Loucy (cell line): Measurements from ENCODE around the gene PEAK1.
"Not testable (repeated sequence)": the region's sequence is repeated elsewhere in the genome, so short reads cannot be mapped to it uniquely, and the experiment has no call there.

Experiments
- H2AFZ ChIP-seq: fragments of 200-600 bp; sonication (generic); 2 replicates; pipeline ENCODE4 v1.6.0; 2016; ENCODE audit warnings: antibody characterized with exemption, mild to moderate bottlenecking, low read length, moderate library complexity
- H3F3A ChIP-seq: fragments of 200-600 bp; 2 replicates; pipeline ENCODE4 v1.6.0; 2016; ENCODE audit warnings: antibody characterized with exemption, low read depth, mild to moderate bottlenecking
- H3K27me3 ChIP-seq: fragments of 200-600 bp; sonication (generic); 2 replicates; pipeline ENCODE4 v1.6.1; 2014; ENCODE audit warnings: low read length, mild to moderate bottlenecking; ENCODE audit not compliant: insufficient read depth, poor library complexity, severe bottlenecking
- H3K36me3 ChIP-seq: fragments of 200-600 bp; sonication (generic); 2 replicates; pipeline ENCODE4 v1.6.1; 2016; ENCODE audit warnings: low read length; ENCODE audit not compliant: insufficient read depth
- H3K4me1 ChIP-seq: fragments of 200-600 bp; sonication (generic); 2 replicates; pipeline ENCODE4 v1.5.1; 2014; ENCODE audit warnings: low read length, mild to moderate bottlenecking; ENCODE audit not compliant: insufficient read depth, poor library complexity, severe bottlenecking
- H3K4me2 ChIP-seq: fragments of 200-600 bp; sonication (generic); 2 replicates; pipeline ENCODE4 v1.6.0; 2014; ENCODE audit warnings: antibody characterized with exemption, low read length, low read depth, mild to moderate bottlenecking; ENCODE audit not compliant: poor library complexity, severe bottlenecking
- H3K4me3 ChIP-seq: fragments of 200-600 bp; sonication (generic); 2 replicates; pipeline ENCODE4 v1.5.1; 2014; ENCODE audit warnings: low read length, mild to moderate bottlenecking, mixed read lengths; ENCODE audit not compliant: poor library complexity, severe bottlenecking
- H3K79me2 ChIP-seq: fragments of 200-600 bp; sonication (generic); 2 replicates; pipeline ENCODE4 v1.6.1; 2014; ENCODE audit warnings: low read length; ENCODE audit not compliant: insufficient read depth
- H3K9ac ChIP-seq: fragments of 200-600 bp; sonication (generic); 2 replicates; pipeline ENCODE4 v1.6.0; 2014; ENCODE audit warnings: mild to moderate bottlenecking, low read depth, low read length, moderate library complexity; ENCODE audit not compliant: poor library complexity, severe bottlenecking
- H3K9me2 ChIP-seq: fragments of 200-600 bp; sonication (generic); replicated peaks from 2 replicates; pipeline ENCODE4 v1.6.1; 2016; ENCODE audit warnings: low read depth, low read length, mixed read lengths
- H3K9me3 ChIP-seq: fragments of 200-600 bp; sonication (generic); 2 replicates; pipeline ENCODE4 v1.6.1; 2014; ENCODE audit warnings: mild to moderate bottlenecking, antibody characterized with exemption, low read length, low read depth; ENCODE audit not compliant: insufficient read depth
- H4K20me1 ChIP-seq: fragments of 200-600 bp; sonication (generic); 2 replicates; pipeline ENCODE4 v1.6.0; 2014; ENCODE audit warnings: antibody characterized with exemption, low read length, mild to moderate bottlenecking; ENCODE audit not compliant: insufficient read depth, poor library complexity, severe bottlenecking
- CTCF ChIP-seq: fragments of 200-600 bp; sonication (generic); conservative IDR thresholded peaks from 2 replicates; pipeline ENCODE4 v1.5.1; 2014; ENCODE audit warnings: mild to moderate bottlenecking, antibody characterized with exemption, low read length
- EZH2phosphoT487 ChIP-seq: fragments of 200-600 bp; IDR thresholded peaks from 2 replicates; pipeline ENCODE4 v1.6.1; 2018; ENCODE audit warnings: antibody characterized with exemption, mild to moderate bottlenecking, moderate library complexity, borderline replicate concordance

The PEAK1 gene

GRCh38 chr15:77276096-77276495, 143.8 kb downstream of the PEAK1 start:
- H3K9ac ChIP-seq, result no peak overlapping the region
- H3K4me1 ChIP-seq, result peaks cover 6% of the 10 kb centered on the region
- H3F3A ChIP-seq, result no peaks in the 10 kb centered on the region; the same call in 1 of the 2 replicates
- no peak for TF ChIP-seq EZH2phosphoT487
- no peak for TF ChIP-seq CTCF
- no peaks in the 10 kb centered on the region for H3K9me2 ChIP-seq
- no peaks in the 10 kb centered on the region for H3K36me3 ChIP-seq
- H3K27me3 ChIP-seq, result no peaks in the 10 kb centered on the region
- no peaks in the 10 kb centered on the region for H4K20me1 ChIP-seq
- no peak overlapping the region for H3K4me2 ChIP-seq
- H3K79me2 ChIP-seq, result no peaks in the 10 kb centered on the region
- H3K9me3 ChIP-seq, result no peaks in the 10 kb centered on the region
- H3K4me3 ChIP-seq, result no peak overlapping the region
- no peak overlapping the region for H2AFZ ChIP-seq

GRCh38 chr15:77273136-77273535, 146.8 kb downstream of the PEAK1 start:
- H4K20me1 ChIP-seq, result not testable (repeated sequence)

GRCh38 chr15:77266708-77267386, 153.1 kb downstream of the PEAK1 start:
- Histone ChIP-seq H3K9me2 (no peaks in the 10 kb centered on the region), H3K27me3 (no peaks in the 10 kb centered on the region), H3K9me3 (no peaks in the 10 kb centered on the region), H3K4me1 (no peaks in the 10 kb centered on the region), H3F3A (no peaks in the 10 kb centered on the region), H4K20me1 (no peaks in the 10 kb centered on the region), H3K4me3 (no peak overlapping the region), H3K36me3 (no peaks in the 10 kb centered on the region), H3K9ac (no peak overlapping the region), H3K4me2 (no peak overlapping the region), H3K79me2 (no peaks in the 10 kb centered on the region), H2AFZ (no peak overlapping the region)
- no peak for TF ChIP-seq CTCF
- TF ChIP-seq EZH2phosphoT487, result no peak

More at GRCh38 chr15:77273136-77273535, 146.8 kb downstream of the PEAK1 start:
- H3K27me3 ChIP-seq, H3F3A ChIP-seq, H3K79me2 ChIP-seq, H3K4me1 ChIP-seq, H3K9me2 ChIP-seq, H3K4me3 ChIP-seq, H3K9ac ChIP-seq, H3K9me3 ChIP-seq, H3K36me3 ChIP-seq, H2AFZ ChIP-seq, H3K4me2 ChIP-seq: not testable (repeated sequence)

GRCh38 chr15:77255385-77255784, 164.5 kb downstream of the PEAK1 start:
- no peaks in the 10 kb centered on the region for H3F3A ChIP-seq

More at GRCh38 chr15:77255385-77255784, 164.5 kb downstream of the PEAK1 start:
- TF ChIP-seq EZH2phosphoT487 (no peak), CTCF (no peak)
- Histone ChIP-seq H3K27me3 (no peaks in the 10 kb centered on the region), H4K20me1 (no peaks in the 10 kb centered on the region), H3K9me2 (no peaks in the 10 kb centered on the region), H3K79me2 (no peaks in the 10 kb centered on the region), H3K4me3 (no peak overlapping the region), H3K9ac (no peak overlapping the region), H3K4me1 (no peaks in the 10 kb centered on the region), H3K36me3 (0 out of 2 replicates have a peak, but pooled peaks cover 6% of the 10 kb centered on the region), H2AFZ (no peak overlapping the region), H3K9me3 (no peaks in the 10 kb centered on the region), H3K4me2 (no peak overlapping the region)
